Fibroblast of peridontal ligament (primary cell): Measurements from ENCODE around the gene TMEM40.
A peak's percentile ranks its signal among the peaks of the same experiment; 100 is the strongest.
"Not testable (repeated sequence)": the region's sequence is repeated elsewhere in the genome, so short reads cannot be mapped to it uniquely, and the experiment has no call there.

ENCODE experiments used
- DNase-seq: peaks from one replicate; pipeline ENCODE4 v3.0.0-alpha.2; 2010; ENCODE audit errors: extremely low read depth

Gene TMEM40

GRCh38 chr3:12759097-12759679, at the start of gene TMEM40:
TSS of gene TMEM40 (minus strand) at chr3:12759259. CDS start at chr3:12749832, 9,427 bp downstream.
- no peak for DNase-seq

GRCh38 chr3:12808587-12808986, 49.5 kb upstream of the TMEM40 start:
- DNase-seq, result no peak

GRCh38 chr3:12807601-12808359, 48.7 kb upstream of the TMEM40 start:
- no peak for DNase-seq

GRCh38 chr3:12807066-12807465, 48.0 kb upstream of the TMEM40 start:
- no peak for DNase-seq

GRCh38 chr3:12803371-12803770, 44.3 kb upstream of the TMEM40 start:
- no peak for DNase-seq

GRCh38 chr3:12799525-12800440, 40.7 kb upstream of the TMEM40 start:
- no peak for DNase-seq

GRCh38 chr3:12798559-12799179, 39.6 kb upstream of the TMEM40 start:
- no peak for DNase-seq

GRCh38 chr3:12797892-12798558, 39.0 kb upstream of the TMEM40 start:
- DNase-seq, result no peak

GRCh38 chr3:12797124-12797891, 38.2 kb upstream of the TMEM40 start:
- no peak for DNase-seq

GRCh38 chr3:12796171-12797123, 37.4 kb upstream of the TMEM40 start, which contains the start of gene CAND2:
TSS of gene CAND2 (plus strand) at chr3:12796680. CDS start at chr3:12796721, 41 bp downstream.
- DNase-seq, result peak; percentile 48

- DNase-seq, result no peak
Measured at GRCh38 chr3:12793701-12794100, 34.6 kb upstream of the TMEM40 start.

GRCh38 chr3:12791430-12791829, 32.4 kb upstream of the TMEM40 start:
- DNase-seq, result no peak

GRCh38 chr3:12787967-12788690, 29.1 kb upstream of the TMEM40 start:
- DNase-seq, result not testable (repeated sequence)

- DNase-seq, result peak; percentile 46
Measured at GRCh38 chr3:12787346-12787745, 28.3 kb upstream of the TMEM40 start.

- no peak for DNase-seq
Measured at GRCh38 chr3:12785096-12785495, 26.0 kb upstream of the TMEM40 start.

- DNase-seq, result no peak
Measured at GRCh38 chr3:12782172-12782815, 23.2 kb upstream of the TMEM40 start.

- DNase-seq, result no peak
Measured at GRCh38 chr3:12780751-12781150, 21.7 kb upstream of the TMEM40 start.

GRCh38 chr3:12777171-12777570, 18.1 kb upstream of the TMEM40 start:
- DNase-seq, result no peak
